DMS 273 (cell line): ENCODE results near the gene MARCHF6.

Source experiments
- DNase-seq: peaks from one replicate; lab custom pipeline; 2025; ENCODE audit not compliant: unreplicated experiment; lab: John Stamatoyannopoulos, UW

MARCHF6 gene

DNA sequence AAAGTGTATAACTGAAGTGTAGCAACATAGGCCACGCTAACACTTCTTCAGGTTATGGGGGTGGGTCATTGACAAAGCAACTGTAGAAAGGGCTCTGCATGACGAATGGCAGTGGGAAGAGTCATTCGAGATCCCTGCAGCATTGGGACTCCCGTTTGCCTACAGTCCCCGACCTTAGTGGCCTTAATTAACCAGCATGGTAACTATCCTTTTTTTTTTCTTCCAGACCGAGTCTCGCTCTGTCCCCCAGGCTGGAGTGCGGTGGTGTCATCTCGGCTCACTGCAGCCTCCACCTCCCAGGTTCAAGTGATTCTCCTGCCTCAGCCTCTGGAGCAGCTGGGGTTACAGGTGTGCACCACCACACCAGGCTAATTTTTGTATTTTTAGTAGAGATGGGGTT, 31.6 kb upstream of the MARCHF6 start:
- DNase-seq, result no peak

DNA sequence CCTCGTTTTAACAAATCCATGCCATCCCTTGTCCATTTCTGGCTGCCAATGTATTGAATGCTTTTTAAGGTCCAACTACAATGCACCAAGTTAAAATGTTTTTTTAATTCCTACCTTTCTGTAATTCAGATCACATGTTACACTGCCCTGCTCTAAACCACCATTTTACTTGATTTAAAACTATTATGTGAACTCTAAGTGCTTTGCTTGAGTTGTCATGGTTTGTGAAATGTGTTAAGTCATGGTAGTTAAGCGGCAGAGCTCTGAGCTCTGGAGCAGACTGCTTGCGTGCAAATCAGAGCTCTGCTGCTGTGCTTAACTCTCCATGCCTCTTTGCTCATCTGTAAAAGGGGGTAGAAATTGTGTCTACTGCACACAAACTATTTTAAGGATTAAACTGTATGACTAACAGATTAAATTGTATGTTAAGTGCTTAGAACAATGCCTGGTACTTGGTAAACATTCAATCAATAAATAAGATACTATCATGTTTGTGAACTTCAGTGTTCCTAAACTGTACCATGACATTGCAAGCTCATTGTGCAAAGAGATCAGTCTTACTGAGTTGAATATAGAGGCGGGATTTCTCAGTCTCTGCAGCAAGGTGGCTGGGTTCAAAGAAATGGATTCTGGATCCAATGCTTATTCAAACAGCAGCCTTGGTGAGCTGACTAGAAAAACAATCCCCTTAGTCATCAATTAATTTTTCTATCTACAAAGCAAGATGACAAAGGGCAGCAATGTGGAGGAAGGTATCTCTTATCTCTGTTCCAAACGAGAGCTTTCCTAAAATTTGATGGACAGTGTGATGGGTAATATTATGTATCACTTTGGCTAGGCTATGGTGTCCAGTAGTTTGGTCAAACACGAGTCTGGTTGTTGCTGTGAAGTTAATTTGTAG, 29.7 kb upstream of the MARCHF6 start:
- no peak for DNase-seq

DNA sequence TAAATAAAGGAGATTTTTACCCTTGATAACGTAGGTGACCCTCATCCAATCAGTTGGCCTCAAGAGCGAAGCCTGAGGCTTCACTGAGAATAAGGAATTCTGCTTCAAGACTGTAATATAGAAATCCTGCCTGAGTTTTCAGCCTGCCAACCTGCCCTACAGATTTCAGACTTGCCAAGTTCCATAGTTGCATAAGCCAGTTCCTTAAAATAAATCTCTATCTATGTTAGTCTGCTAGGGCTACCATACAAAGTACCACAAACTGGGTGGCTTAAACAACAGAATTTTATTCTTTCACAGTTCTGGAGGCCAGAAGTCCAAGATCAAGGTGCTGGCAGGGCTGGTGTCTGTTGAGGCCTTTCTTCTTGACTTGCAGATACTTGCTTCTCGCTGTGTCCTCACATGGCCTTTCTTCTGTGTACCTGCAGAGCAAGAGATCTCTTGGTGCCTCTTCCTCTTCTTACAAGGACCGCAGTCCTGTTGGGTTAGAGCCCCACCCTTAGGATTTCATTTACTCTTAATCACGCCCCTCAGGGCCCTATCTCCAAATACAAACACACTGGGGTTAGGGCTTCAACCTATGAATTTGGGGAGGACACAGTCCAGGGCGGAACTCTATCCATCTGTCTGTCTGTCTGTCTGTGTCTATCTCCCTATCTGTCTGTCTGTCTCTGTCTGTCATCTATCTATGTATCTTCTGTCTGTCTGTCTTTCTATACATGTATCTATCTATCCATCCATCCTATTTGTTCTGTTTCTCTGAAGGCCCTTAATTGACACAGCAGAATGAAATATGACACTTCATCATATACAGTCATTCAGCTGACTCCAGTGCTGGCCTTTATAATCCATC, 28.8 kb upstream of the MARCHF6 start:
- DNase-seq, result no peak

DNA sequence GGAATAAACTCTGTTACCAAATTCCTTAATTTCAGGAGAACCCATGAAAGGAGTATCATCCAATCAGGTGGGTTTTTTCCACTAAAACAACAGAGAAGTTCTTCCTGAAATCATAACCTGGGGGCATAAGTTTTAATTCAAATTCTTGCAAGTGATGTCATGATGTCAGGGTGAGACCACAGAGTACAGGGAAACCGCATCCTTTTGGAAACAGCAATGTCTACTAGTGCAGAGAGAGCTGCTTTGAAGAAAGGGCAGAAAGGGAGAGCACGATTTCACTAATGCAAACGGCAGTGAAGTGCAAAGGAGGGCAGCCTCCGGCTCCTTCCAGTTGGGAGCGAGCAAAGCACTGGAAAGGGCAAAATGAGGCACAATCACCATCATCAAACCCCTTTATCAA, 25.2 kb upstream of the MARCHF6 start:
- DNase-seq, result no peak

DNA sequence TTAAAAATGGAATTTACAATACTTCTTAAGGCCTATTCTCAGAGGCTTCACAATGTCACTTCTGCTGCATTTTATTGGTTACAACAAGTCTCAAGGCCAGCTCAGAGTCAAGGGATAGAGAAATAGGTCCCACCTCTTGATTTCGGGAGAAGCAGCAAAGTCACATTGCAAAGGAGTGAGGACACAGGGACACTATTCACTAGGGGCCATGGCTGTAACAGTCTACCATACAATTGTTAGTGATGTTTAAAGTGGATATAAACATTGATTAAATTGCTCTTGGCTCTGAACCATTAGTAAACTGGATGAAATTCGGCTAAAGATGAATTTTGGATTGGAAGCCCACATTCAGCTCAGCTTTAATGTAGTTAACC, 24.1 kb upstream of the MARCHF6 start:
- no peak for DNase-seq

DNA sequence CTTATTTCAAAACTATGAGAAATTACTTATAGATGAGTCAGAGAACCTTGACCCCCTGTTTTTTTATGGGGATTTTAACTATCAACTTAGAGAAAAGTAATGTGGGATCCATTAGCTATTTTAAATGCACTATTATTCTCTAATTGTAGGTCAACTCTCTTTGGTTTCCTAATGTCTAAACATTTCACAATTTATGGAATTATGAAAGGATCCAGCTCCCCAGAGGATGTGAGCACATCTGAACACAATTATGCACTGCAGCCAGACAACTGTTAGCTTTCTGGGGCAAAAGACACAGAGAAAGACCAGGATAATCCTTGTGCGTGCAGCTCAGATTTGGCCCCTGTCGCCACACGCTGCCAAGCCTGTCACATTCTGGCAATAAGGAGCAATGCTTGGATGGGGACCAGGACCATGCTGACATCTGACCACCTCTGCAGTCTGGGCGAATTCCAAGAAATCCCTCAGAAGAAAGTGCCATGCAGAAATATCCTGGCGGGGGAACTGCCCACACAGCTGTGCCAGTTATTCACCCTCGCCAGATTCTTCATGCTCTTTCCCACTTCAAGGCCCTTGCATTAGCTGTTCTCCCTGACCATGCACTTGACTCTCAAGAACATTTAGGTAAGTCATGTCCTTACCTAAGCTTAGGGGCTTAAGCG, 23.5 kb upstream of the MARCHF6 start:
- peak; percentile 68 for DNase-seq

DNA sequence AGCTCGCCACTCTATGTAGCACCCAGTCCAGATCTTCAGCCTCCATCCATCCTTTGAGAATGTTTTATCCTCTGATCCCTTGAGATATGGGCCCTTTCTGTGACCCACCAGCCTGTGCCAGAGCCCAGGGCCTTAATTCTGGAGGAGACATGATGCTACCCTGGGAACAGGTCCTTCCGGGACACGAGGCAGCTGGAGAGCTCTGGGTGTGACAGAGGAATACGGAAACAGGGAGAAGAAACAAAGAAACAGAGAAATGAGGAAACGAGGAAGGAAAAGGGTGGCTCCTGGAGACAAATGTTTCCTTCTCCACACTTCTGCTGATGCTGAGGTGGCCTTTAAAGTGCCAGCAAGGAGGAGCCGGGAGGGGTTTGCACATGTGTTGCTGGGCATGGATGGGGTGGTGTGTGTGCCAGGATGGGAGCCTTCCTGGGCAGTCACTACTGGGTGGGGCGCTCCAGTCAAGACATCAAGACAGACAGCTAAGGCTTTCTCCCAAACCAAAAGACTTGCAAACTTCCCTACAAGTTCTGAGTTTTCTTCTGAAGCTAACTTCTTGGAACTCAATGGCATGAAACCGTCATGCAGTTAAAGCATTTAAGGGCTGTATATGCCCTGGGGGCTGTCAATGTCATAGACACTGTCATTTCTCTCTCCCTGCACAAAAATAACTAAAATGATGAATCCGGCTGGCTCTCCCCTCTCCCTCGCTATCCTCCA, 22.8 kb upstream of the MARCHF6 start:
- no peak for DNase-seq

GRCh38 chr5:10331341-10331796, 22.1 kb upstream of the MARCHF6 start:
- DNase-seq, result peak; percentile 68

- no peak for DNase-seq
Measured at GRCh38 chr5:10332301-10332700, 21.2 kb upstream of the MARCHF6 start.

DNA sequence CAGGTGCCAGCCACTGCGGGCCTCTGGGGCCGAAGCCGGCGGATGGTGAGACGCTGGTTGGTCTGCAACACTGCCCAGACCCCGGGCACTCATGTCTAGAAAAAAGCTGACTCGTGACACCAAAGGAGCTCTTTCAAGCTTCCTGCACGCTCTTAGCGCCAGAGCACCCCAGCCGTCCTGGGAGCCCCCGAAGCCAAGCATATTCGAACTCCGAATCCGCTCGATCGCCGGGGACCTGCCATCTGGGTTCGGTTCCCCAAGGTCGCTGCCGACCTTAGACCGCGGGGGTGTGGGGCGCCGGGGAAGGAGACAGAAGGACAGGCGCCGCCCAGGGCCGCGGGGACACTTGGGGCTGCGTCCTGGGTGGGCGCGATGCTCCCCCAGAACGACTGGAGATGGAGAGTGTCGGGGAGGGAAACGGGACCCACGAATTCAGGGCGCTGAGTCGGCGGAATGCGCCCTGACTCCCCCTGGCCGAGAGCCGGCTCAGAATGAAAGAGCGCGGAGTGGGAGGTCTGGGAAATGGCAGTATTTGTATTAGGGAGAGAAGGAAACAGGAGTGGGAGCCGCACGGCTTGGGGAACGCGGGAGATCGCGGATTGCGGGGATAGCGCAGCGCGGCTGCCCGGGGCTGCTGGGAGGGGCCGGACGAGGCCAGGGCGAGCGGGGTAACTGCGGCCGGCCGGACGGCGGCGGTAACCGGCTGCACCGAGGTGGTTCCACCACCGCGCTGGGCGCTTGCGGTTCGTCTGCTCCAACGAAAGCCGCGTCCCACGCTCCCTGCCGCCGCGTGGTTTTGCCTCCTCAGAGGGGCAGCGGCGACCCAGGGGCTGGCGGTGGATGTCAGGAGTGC, 20.1 kb upstream of the MARCHF6 start:
- DNase-seq, result no peak

- DNase-seq, result no peak
Measured at GRCh38 chr5:10334831-10335230, 18.7 kb upstream of the MARCHF6 start.

DNA sequence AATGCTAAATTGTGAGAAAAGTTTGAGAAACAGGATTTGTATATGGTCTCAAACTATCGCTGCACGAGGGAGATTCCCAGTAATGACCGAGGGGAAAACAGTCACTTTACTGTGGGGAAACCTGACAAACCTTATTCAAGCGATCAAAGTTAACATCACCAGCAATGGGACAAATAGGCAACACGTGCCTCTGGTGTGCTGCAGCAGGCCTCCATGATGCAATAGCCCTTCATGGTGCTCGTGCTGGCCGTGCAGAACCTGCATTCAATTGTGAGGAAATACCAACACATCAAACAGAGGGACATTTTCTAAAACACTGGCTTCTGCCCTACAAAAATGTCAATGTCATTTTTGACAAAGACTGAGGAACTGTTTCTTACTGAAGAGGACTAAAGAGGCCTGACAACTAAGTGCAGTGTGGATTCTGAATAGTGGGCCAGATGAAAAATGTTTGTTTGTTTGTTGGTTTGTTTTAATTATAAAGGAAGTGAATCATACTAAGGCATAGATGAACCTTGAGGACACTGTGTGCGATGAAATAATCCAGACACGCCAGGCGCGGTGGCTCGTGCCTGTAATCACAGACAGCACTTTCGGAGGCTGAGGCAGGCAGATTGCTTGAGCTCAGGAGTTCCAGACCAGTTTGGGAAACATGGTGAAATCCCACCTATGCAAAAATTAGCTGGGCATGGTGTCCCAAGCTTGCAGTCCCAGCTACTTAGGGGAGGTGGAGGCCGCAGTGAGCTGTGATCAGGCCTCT, 17.6 kb upstream of the MARCHF6 start:
- no peak for DNase-seq

GRCh38 chr5:10337107-10337506, 16.4 kb upstream of the MARCHF6 start:
- DNase-seq, result no peak

DNA sequence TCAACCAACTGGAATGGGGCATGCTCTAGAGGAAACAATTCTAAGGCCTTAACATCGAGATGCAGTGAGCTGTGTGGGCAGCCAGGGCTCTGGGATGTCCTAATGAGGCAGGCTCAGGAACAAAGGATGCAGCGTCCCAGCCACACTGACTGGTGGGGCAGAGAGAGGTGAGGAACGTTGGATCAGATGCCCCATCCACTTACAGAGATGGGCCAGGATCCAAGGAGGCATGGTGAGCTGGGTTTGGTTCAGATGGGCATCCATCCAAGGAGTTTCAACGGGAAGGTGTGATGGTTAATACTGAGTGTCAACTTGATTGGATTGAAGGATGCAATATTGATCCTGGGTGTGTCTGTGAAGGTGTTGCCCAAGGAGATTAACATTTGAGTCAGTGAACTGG, 15.5 kb upstream of the MARCHF6 start:
- no peak for DNase-seq

DNA sequence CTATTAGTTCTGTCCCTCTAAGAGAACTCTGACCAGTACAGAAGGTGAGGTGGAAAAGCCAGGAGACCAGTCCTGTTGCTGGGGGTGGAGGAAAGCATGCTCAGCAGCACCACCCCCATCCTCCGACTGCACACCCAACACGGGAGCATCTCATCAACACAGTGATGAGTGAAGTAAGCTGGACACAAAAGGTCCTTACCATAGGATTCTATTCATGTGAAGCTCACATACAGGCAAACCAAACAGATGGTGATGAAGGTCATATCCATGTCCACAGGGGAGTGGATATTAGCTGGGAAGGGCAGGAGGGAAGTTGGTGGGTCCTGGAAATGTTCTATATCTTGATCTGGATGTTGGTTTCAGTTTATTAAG, 14.8 kb upstream of the MARCHF6 start:
- no peak for DNase-seq

GRCh38 chr5:10339058-10339811, 14.3 kb upstream of the MARCHF6 start:
- DNase-seq, result peak; percentile 47

- no peak for DNase-seq
Measured at GRCh38 chr5:10339958-10340357, 13.5 kb upstream of the MARCHF6 start.

DNA sequence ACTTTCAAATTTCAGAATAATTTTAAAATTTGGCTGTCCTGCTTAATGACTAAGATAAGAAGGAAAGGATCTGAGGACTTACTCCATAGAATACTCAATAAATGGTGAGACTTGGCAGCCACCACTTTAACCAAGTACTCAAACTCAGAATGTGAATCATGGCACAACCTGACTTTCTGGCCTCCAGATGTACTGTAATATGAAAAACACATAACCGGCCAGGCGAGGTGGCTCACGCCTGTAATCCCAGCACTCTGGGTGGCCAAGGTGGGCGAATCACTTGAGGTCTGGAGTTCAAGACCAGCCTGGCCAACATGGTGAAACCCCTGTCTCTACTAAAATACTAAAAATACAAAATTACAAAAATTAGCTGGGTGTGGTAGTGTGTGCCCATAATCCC, 10.0 kb upstream of the MARCHF6 start:
- DNase-seq, result no peak
